Hepatocyte (in vitro differentiated cells): ENCODE data around the gene CTNNA2.

Experiments used
- EZH2 ChIP-seq: fragments of 200-600 bp; sonication (generic); IDR thresholded peaks from 2 replicates; pipeline ENCODE4 v1.6.1; 2016; ENCODE audit warnings: antibody characterized with exemption, mild to moderate bottlenecking, borderline replicate concordance
- EZH2phosphoT487 ChIP-seq: fragments of 200-600 bp; sonication (generic); IDR thresholded peaks from one replicate; pipeline ENCODE4 v1.6.1; 2018; ENCODE audit warnings: antibody characterized with exemption, mild to moderate bottlenecking, low read depth, moderate library complexity; ENCODE audit not compliant: unreplicated experiment, severe bottlenecking
- TF ChIP-seq, protein P1 (sequence below): fragments of 200-600 bp; sonication (generic); IDR thresholded peaks from 2 replicates; pipeline ENCODE4 v1.5.1; 2016; ENCODE audit warnings: antibody characterized with exemption, mild to moderate bottlenecking; ENCODE audit not compliant: poor library complexity

- TF ChIP-seq, protein P1, sequence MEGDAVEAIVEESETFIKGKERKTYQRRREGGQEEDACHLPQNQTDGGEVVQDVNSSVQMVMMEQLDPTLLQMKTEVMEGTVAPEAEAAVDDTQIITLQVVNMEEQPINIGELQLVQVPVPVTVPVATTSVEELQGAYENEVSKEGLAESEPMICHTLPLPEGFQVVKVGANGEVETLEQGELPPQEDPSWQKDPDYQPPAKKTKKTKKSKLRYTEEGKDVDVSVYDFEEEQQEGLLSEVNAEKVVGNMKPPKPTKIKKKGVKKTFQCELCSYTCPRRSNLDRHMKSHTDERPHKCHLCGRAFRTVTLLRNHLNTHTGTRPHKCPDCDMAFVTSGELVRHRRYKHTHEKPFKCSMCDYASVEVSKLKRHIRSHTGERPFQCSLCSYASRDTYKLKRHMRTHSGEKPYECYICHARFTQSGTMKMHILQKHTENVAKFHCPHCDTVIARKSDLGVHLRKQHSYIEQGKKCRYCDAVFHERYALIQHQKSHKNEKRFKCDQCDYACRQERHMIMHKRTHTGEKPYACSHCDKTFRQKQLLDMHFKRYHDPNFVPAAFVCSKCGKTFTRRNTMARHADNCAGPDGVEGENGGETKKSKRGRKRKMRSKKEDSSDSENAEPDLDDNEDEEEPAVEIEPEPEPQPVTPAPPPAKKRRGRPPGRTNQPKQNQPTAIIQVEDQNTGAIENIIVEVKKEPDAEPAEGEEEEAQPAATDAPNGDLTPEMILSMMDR: no peak
- TF ChIP-seq EZH2: no peak
- TF ChIP-seq EZH2phosphoT487: no peak
Observed at GRCh38 chr2:80420530-80421208, 907.8 kb downstream of the CTNNA2 start.
